HepG2 (cell line): ENCODE data around the gene BLMH. TPM values are rescaled to one million over a fixed set of nuclear protein-coding genes. Genes with fewer than 3 reads are reported as not detected.
A peak's percentile ranks its signal among the peaks of the same experiment; 100 is the strongest.

Experiments
- FOXP1 ChIP-seq, 2 experiments: fragments of 450-650 bp in 1 of 2; IDR thresholded peaks; 2 replicates each; pipeline ENCODE4 v1.6.1; 2017 to 2018; ENCODE audit warnings: antibody characterized with exemption in 1 of 2
- GATAD1 ChIP-seq: IDR thresholded peaks from 2 replicates; pipeline ENCODE4 v1.6.1; 2016; ENCODE audit warnings: missing genetic modification reagents, missing compliant biosample characterization
- KDM4B ChIP-seq: sonication (generic); formaldehyde crosslinking; IDR thresholded peaks from 2 replicates; pipeline ENCODE4 v1.4.0; 2020; ENCODE audit warnings: missing genetic modification reagents
- KDM5A ChIP-seq: fragments of 200-600 bp; sonication (generic); IDR thresholded peaks from 2 replicates; pipeline ENCODE4 v1.7.0; 2018; ENCODE audit warnings: antibody characterized with exemption, mild to moderate bottlenecking, low read length, borderline replicate concordance
- MBD4 ChIP-seq: IDR thresholded peaks from 2 replicates; pipeline ENCODE4 v1.6.1; 2012; ENCODE audit warnings: low read length, inconsistent platforms, borderline replicate concordance
- MTF2 ChIP-seq: sonication (generic); formaldehyde crosslinking; IDR thresholded peaks from 2 replicates; pipeline ENCODE4 v1.5.0; 2020; ENCODE audit warnings: missing genetic modification reagents, borderline replicate concordance
- MXD4 ChIP-seq: IDR thresholded peaks from 2 replicates; pipeline ENCODE4 v1.6.1; 2016; ENCODE audit warnings: mild to moderate bottlenecking, missing biosample characterization, missing genetic modification reagents
- RELA ChIP-seq: sonication (generic); formaldehyde crosslinking; IDR thresholded peaks from 2 replicates; pipeline ENCODE4 v1.4.0; 2020; ENCODE audit warnings: missing genetic modification reagents
- SETDB1 ChIP-seq: sonication (generic); formaldehyde crosslinking; IDR thresholded peaks from 2 replicates; pipeline ENCODE4 v1.5.1; 2020; ENCODE audit warnings: missing genetic modification reagents, mild to moderate bottlenecking, borderline replicate concordance
- SNRNP70 ChIP-seq: fragments of 200-400 bp; formaldehyde crosslinking; IDR thresholded peaks from 2 replicates; pipeline ENCODE4 v1.6.1; 2017; ENCODE audit warnings: mild to moderate bottlenecking, low read depth, low read length, moderate library complexity
- SRSF9 ChIP-seq: fragments of 200-400 bp; formaldehyde crosslinking; IDR thresholded peaks from 2 replicates; pipeline ENCODE4 v1.6.1; 2018; ENCODE audit warnings: borderline replicate concordance, mild to moderate bottlenecking, low read depth, low read length; ENCODE audit not compliant: insufficient read depth, poor library complexity, severe bottlenecking
- ZNF383 ChIP-seq: sonication (generic); formaldehyde crosslinking; IDR thresholded peaks from 2 replicates; pipeline ENCODE4 v1.4.0; 2020; ENCODE audit warnings: missing genetic modification reagents, mild to moderate bottlenecking, borderline replicate concordance
- ZNF430 ChIP-seq: sonication (generic); formaldehyde crosslinking; IDR thresholded peaks from 2 replicates; pipeline ENCODE4 v1.9.0; 2021; ENCODE audit warnings: mild to moderate bottlenecking, missing genetic modification reagents
- ZNF431 ChIP-seq: sonication (generic); formaldehyde crosslinking; IDR thresholded peaks from 2 replicates; pipeline ENCODE4 v1.9.0; 2022; ENCODE audit warnings: missing genetic modification reagents, low read depth, mild to moderate bottlenecking, borderline replicate concordance
- ZNF556 ChIP-seq: sonication (generic); formaldehyde crosslinking; IDR thresholded peaks from 2 replicates; pipeline ENCODE4 v1.4.0; 2020; ENCODE audit warnings: mild to moderate bottlenecking, missing genetic modification reagents, borderline replicate concordance
- ZNF747 ChIP-seq: sonication (generic); formaldehyde crosslinking; IDR thresholded peaks from 2 replicates; pipeline ENCODE4 v1.8.1; 2023; ENCODE audit warnings: missing genetic modification reagents, mild to moderate bottlenecking, borderline replicate concordance
- ZNF792 ChIP-seq: IDR thresholded peaks from 2 replicates; pipeline ENCODE4 v1.6.1; 2016
- ZSCAN12 ChIP-seq: sonication (generic); formaldehyde crosslinking; IDR thresholded peaks from 2 replicates; pipeline ENCODE4 v1.9.0; 2021; ENCODE audit warnings: mild to moderate bottlenecking, missing genetic modification reagents
- polyA plus RNA-seq, 8 experiments: library from polyadenylated mRNA; depleted of rRNA in 3 of 8; stranded (reverse) in 7 of 8; unstranded in 1 of 8; fragments of >200 nt; fragmentation: Illumina TruSeq in 4 of 8; extraction: Trizol in 4 of 8; gene quantifications; 2 replicates each; pipeline versions ENCODE4 v1.2.1 to v1.2.3, GENCODE V29; 2011 to 2016; ENCODE audit warnings: low read depth in 4 of 8, missing spikeins in 1 of 8, mixed read lengths in 1 of 8; ENCODE audit not compliant: insufficient read depth in 1 of 8
- total RNA-seq, 5 experiments: library from RNA; depleted of rRNA; stranded (reverse); fragments of >200 nt; fragmentation: Illumina TruSeq; extraction: Trizol; gene quantifications; 2 replicates each; pipeline ENCODE4 v1.2.3, GENCODE V29; 2016; ENCODE audit warnings: low read depth in 1 of 5
- TF ChIP-seq, protein P1 (sequence below): sonication (generic); formaldehyde crosslinking; IDR thresholded peaks from 2 replicates; pipeline ENCODE4 v1.5.0; 2020; ENCODE audit warnings: missing genetic modification reagents, mild to moderate bottlenecking, borderline replicate concordance
- TF ChIP-seq, protein P2 (sequence below): sonication (generic); formaldehyde crosslinking; IDR thresholded peaks from 2 replicates; pipeline ENCODE4 v1.5.0; 2020; ENCODE audit warnings: mild to moderate bottlenecking, missing genetic modification reagents
- TF ChIP-seq, protein P3 (sequence below): sonication (generic); formaldehyde crosslinking; conservative IDR thresholded peaks from 2 replicates; pipeline ENCODE4 v1.4.0; 2020; ENCODE audit warnings: missing genetic modification reagents
- TF ChIP-seq, protein P4 (sequence below): sonication (generic); formaldehyde crosslinking; IDR thresholded peaks from 2 replicates; pipeline ENCODE4 v1.4.0; 2020; ENCODE audit warnings: mild to moderate bottlenecking, low read depth, missing genetic modification reagents

The BLMH gene
- total and polyA plus RNA-seq, 2 of the 13 experiments (the other 11 are each of a cell fraction or from before 2014, with no cell fraction given), result 12.1 to 41.0 TPM

GRCh38 chr17:30290696-30291542, 825 bp downstream of the BLMH start (continued):
- no peak for TF ChIP-seq ZNF383
- TF ChIP-seq MBD4, result no peak
- TF ChIP-seq SNRNP70, result no peak
- no peak for TF ChIP-seq ZNF747 (CRISPR knock-in tag)
- peak; percentile 48; the same call in 1 of the 2 replicates for TF ChIP-seq MXD4 (CRISPR knock-in tag)
- TF ChIP-seq MTF2 (CRISPR knock-in tag), result no peak
- TF ChIP-seq, protein P1, sequence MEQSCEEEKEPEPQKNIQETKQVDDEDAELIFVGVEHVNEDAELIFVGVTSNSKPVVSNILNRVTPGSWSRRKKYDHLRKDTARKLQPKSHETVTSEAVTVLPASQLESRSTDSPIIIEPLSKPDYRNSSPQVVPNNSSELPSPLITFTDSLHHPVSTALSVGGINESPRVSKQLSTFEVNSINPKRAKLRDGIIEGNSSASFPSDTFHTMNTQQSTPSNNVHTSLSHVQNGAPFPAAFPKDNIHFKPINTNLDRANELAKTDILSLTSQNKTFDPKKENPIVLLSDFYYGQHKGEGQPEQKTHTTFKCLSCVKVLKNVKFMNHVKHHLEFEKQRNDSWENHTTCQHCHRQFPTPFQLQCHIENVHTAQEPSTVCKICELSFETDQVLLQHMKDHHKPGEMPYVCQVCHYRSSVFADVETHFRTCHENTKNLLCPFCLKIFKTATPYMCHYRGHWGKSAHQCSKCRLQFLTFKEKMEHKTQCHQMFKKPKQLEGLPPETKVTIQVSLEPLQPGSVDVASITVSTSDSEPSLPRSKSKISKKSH (CRISPR knock-in tag), result peak; percentile 27; the same call in 1 of the 2 replicates
- TF ChIP-seq, protein P2, sequence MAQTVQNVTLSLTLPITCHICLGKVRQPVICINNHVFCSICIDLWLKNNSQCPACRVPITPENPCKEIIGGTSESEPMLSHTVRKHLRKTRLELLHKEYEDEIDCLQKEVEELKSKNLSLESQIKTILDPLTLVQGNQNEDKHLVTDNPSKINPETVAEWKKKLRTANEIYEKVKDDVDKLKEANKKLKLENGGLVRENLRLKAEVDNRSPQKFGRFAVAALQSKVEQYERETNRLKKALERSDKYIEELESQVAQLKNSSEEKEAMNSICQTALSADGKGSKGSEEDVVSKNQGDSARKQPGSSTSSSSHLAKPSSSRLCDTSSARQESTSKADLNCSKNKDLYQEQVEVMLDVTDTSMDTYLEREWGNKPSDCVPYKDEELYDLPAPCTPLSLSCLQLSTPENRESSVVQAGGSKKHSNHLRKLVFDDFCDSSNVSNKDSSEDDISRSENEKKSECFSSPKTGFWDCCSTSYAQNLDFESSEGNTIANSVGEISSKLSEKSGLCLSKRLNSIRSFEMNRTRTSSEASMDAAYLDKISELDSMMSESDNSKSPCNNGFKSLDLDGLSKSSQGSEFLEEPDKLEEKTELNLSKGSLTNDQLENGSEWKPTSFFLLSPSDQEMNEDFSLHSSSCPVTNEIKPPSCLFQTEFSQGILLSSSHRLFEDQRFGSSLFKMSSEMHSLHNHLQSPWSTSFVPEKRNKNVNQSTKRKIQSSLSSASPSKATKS, result 0 out of 2 replicates have a peak, but pooled peaks have one; percentile 71
- 0 out of 2 replicates have a peak, but pooled peaks have one; percentile 48 for TF ChIP-seq SETDB1 (CRISPR knock-in tag)
- TF ChIP-seq, protein P3, sequence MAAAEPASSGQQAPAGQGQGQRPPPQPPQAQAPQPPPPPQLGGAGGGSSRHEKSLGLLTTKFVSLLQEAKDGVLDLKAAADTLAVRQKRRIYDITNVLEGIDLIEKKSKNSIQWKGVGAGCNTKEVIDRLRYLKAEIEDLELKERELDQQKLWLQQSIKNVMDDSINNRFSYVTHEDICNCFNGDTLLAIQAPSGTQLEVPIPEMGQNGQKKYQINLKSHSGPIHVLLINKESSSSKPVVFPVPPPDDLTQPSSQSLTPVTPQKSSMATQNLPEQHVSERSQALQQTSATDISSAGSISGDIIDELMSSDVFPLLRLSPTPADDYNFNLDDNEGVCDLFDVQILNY (CRISPR knock-in tag), result no peak
- TF ChIP-seq ZNF556 (CRISPR knock-in tag), result no peak
- TF ChIP-seq FOXP1 (IDR thresholded peaks at IDR 0.05), result no peak
- TF ChIP-seq FOXP1 (CRISPR knock-in tag; IDR thresholded peaks at IDR 0.05), result no peak
- TF ChIP-seq KDM5A, result no peak
- TF ChIP-seq ZNF792 (CRISPR knock-in tag), result no peak
- no peak for TF ChIP-seq ZSCAN12 (CRISPR knock-in tag)
- TF ChIP-seq RELA (CRISPR knock-in tag), result no peak
- no peak for TF ChIP-seq KDM4B (CRISPR knock-in tag)
- TF ChIP-seq ZNF431 (CRISPR knock-in tag), result peak; percentile 37; the same call in 1 of the 2 replicates
- no peak for TF ChIP-seq SRSF9
- peak; percentile 29; the same call in 1 of the 2 replicates for TF ChIP-seq ZNF430 (CRISPR knock-in tag)
- 0 out of 2 replicates have a peak, but pooled peaks have one; percentile 29 for TF ChIP-seq GATAD1
- TF ChIP-seq, protein P4, sequence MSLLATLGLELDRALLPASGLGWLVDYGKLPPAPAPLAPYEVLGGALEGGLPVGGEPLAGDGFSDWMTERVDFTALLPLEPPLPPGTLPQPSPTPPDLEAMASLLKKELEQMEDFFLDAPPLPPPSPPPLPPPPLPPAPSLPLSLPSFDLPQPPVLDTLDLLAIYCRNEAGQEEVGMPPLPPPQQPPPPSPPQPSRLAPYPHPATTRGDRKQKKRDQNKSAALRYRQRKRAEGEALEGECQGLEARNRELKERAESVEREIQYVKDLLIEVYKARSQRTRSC, result 0 out of 2 replicates have a peak, but pooled peaks have one; percentile 24
